ENCODE results near the gene CD82.

- no peak for TF ChIP-seq EZH2phosphoT487 (IDR thresholded peaks at IDR 0.05; ENCODE audit: insufficient read depth, low read depth)
- TF ChIP-seq EZH2 (IDR thresholded peaks at IDR 0.05; ENCODE audit: insufficient read depth, poor library complexity, severe bottlenecking) = no peak
Measured at GRCh38 chr11:44617671-44618461, 52.4 kb downstream of the CD82 start.

All from GM23248 (cell line).